DND-41 (cell line): ENCODE data around the gene IL1R2.

Experiments
- ATAC-seq: fragments of 200-7000 bp; cut with Tn5 transposase; 3 replicates; pipeline ENCODE4 v1.9.1; 2021; ENCODE audit warnings: low read depth; ENCODE audit not compliant: insufficient read depth
- DNase-seq: peaks from one replicate; pipeline ENCODE4 v3.0.0-alpha.2; 2020
- H2AFZ ChIP-seq: 2 replicates; pipeline ENCODE4 v1.6.0; 2012; ENCODE audit warnings: low read depth, low read length
- H3K27ac ChIP-seq: 2 replicates; pipeline ENCODE4 v1.5.1; 2012; ENCODE audit warnings: low read length, inconsistent platforms
- H3K27me3 ChIP-seq: fragments of 200-600 bp; sonication (generic); 2 replicates; pipeline ENCODE4 v1.6.0; 2012; ENCODE audit warnings: low read length, mild to moderate bottlenecking, inconsistent platforms; ENCODE audit not compliant: insufficient read depth, poor library complexity
- H3K36me3 ChIP-seq: 2 replicates; pipeline ENCODE4 v1.5.1; 2012; ENCODE audit warnings: low read length, inconsistent platforms; ENCODE audit not compliant: insufficient read depth
- H3K4me1 ChIP-seq: 2 replicates; pipeline ENCODE4 v1.5.1; 2012; ENCODE audit warnings: mild to moderate bottlenecking, low read length; ENCODE audit not compliant: insufficient read depth
- H3K4me2 ChIP-seq: 2 replicates; pipeline ENCODE4 v1.6.0; 2012; ENCODE audit warnings: mild to moderate bottlenecking, moderate library complexity, low read length, inconsistent platforms; ENCODE audit not compliant: insufficient read depth
- H3K4me3 ChIP-seq, 2 experiments: fragments of 200-600 bp in 1 of 2; shearing (Covaris generic) in 1 of 2; 2 replicates each; pipeline ENCODE4 v1.5.1; 2012 to 2016; ENCODE audit warnings: inconsistent platforms in 2 of 2, low read length in 2 of 2, mild to moderate bottlenecking in 2 of 2, low read depth in 1 of 2, moderate library complexity in 1 of 2
- H3K79me2 ChIP-seq: 2 replicates; pipeline ENCODE4 v1.6.0; 2012; ENCODE audit warnings: low read length, inconsistent platforms; ENCODE audit not compliant: insufficient read depth
- H3K9ac ChIP-seq: 2 replicates; pipeline ENCODE4 v1.6.0; 2012; ENCODE audit warnings: low read depth, mild to moderate bottlenecking, inconsistent platforms, low read length, moderate library complexity
- H3K9me3 ChIP-seq: 2 replicates; pipeline ENCODE4 v1.5.1; 2012; ENCODE audit warnings: low read length, moderate library complexity, mild to moderate bottlenecking, inconsistent platforms; ENCODE audit not compliant: insufficient read depth, severe bottlenecking
- H4K20me1 ChIP-seq: 2 replicates; pipeline ENCODE4 v1.6.0; 2012; ENCODE audit warnings: low read length; ENCODE audit not compliant: insufficient read depth
- EZH2 ChIP-seq: IDR thresholded peaks from 3 replicates; pipeline ENCODE4 v1.6.1; 2012; ENCODE audit warnings: borderline replicate concordance, low read depth, mild to moderate bottlenecking, moderate library complexity, low read length, inconsistent platforms; ENCODE audit not compliant: severe bottlenecking
- TF ChIP-seq, protein P1 (sequence below): IDR thresholded peaks from 2 replicates; pipeline ENCODE4 v1.5.1; 2012; ENCODE audit warnings: borderline replicate concordance, low read length, moderate library complexity, mild to moderate bottlenecking; ENCODE audit not compliant: poor library complexity, severe bottlenecking; ENCODE audit errors: extremely low read depth

The IL1R2 gene

DNA sequence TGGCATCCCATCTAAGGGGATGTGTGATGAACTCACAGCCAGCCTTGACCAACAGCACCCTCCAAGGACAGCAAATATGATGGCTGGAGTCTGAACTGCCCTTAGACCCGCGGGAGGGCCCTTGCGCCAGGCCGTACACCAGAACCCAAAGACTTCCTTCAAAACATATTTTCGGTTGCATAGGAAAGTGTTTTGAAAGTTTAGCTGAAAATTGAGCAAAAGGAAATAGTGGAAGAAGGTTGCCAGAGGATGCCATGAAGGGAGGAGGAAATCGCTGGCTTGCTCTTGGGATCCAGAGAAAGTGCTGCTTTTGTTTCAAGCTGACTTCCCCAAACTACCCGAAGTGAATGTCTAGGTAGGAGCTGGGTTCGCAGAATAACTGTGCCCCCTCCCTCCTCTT, 61.3 kb downstream of the IL1R2 start:
- no peaks in the 10 kb centered on the region for H3K9me3 ChIP-seq
- H4K20me1 ChIP-seq: no peaks in the 10 kb centered on the region
- H3K4me1 ChIP-seq: no peaks in the 10 kb centered on the region
- H3K36me3 ChIP-seq: no peaks in the 10 kb centered on the region
- no peak overlapping the region for H3K27ac ChIP-seq
- H3K4me3 ChIP-seq: no peak overlapping the region
- TF ChIP-seq EZH2: no peak
- TF ChIP-seq, protein P1, sequence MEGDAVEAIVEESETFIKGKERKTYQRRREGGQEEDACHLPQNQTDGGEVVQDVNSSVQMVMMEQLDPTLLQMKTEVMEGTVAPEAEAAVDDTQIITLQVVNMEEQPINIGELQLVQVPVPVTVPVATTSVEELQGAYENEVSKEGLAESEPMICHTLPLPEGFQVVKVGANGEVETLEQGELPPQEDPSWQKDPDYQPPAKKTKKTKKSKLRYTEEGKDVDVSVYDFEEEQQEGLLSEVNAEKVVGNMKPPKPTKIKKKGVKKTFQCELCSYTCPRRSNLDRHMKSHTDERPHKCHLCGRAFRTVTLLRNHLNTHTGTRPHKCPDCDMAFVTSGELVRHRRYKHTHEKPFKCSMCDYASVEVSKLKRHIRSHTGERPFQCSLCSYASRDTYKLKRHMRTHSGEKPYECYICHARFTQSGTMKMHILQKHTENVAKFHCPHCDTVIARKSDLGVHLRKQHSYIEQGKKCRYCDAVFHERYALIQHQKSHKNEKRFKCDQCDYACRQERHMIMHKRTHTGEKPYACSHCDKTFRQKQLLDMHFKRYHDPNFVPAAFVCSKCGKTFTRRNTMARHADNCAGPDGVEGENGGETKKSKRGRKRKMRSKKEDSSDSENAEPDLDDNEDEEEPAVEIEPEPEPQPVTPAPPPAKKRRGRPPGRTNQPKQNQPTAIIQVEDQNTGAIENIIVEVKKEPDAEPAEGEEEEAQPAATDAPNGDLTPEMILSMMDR: no peak
- no peaks in the 10 kb centered on the region for H3K79me2 ChIP-seq
- no peaks in the 10 kb centered on the region for H3K27me3 ChIP-seq
- DNase-seq (no peak), ATAC-seq (no peak)
- no peak overlapping the region for H2AFZ ChIP-seq
- H3K4me2 ChIP-seq: no peak overlapping the region
- H3K9ac ChIP-seq: no peak overlapping the region

DNA sequence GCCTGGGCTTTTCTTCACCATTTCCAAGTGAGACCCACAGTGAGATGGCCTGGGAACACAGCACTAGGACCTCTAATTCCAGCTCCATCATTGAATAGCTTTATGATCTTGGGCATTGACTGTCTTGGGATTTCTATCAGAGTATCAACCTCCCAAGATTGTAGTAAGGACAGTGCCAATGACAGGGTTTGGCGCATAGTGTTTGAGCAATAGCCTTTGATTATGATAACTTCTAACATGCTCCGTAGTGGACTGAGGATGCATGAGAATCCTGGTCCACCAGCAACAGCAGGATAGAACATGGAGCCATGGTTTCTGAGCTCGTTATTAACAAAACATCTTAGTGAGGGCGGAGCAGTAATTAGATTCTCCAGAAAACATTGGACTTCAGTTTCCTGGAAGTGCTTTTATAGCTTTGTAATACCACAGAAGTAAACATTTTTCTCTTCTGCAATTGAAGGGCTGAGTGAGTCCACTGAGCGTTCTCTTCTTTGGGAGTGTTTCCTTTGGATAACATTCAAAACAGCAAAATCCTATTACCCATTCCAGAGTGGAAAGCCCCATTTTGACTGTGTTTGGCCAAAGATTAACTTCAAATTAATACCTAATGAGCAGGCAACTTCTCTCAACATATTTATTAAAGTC, 63.7 kb downstream of the IL1R2 start:
- Histone ChIP-seq H3K9me3 (no peaks in the 10 kb centered on the region), H3K4me2 (no peak overlapping the region), H3K79me2 (no peaks in the 10 kb centered on the region), H3K4me3 (no peak overlapping the region), H4K20me1 (no peaks in the 10 kb centered on the region), H3K9ac (no peak overlapping the region), H3K27ac (no peak overlapping the region), H3K36me3 (no peaks in the 10 kb centered on the region), H2AFZ (no peak overlapping the region), H3K27me3 (no peaks in the 10 kb centered on the region), H3K4me1 (no peaks in the 10 kb centered on the region)
- no peak for TF ChIP-seq EZH2
- TF ChIP-seq, protein P1: no peak
- ATAC-seq: no peak
- no peak for DNase-seq

DNA sequence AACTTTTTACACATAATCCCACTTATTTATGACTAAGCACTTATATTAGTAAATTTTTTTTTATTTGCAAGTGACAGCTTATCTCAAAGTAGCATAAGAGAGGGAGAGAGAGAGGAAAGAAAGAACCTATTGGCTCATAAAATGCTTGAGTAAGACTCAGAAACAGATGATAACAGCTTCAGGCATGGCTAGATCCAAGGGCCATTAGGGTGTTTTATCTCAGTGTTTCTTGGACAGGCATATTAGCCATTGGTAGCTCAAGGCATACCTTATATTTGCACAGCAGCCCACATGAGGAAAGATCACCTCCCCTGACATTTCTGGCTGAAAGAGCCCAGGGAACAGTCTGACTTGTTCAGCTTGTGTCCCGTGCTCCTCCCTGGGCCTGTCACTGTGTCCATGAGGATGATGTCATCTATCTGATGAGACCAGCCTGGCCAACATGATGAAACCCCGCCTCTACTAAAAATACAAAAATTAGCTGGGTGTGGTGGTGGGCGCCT, 64.4 kb downstream of the IL1R2 start:
- Histone ChIP-seq H3K27ac (no peak overlapping the region), H3K9ac (no peak overlapping the region), H3K9me3 (no peaks in the 10 kb centered on the region), H2AFZ (no peak overlapping the region), H3K79me2 (no peaks in the 10 kb centered on the region), H3K36me3 (no peaks in the 10 kb centered on the region), H3K4me2 (no peak overlapping the region), H4K20me1 (no peaks in the 10 kb centered on the region), H3K27me3 (no peaks in the 10 kb centered on the region), H3K4me3 (no peak overlapping the region), H3K4me1 (no peaks in the 10 kb centered on the region)
- ATAC-seq (no peak), DNase-seq (no peak)
- no peak for TF ChIP-seq EZH2
- TF ChIP-seq, protein P1: no peak
